PFSK-1 (cell line): ENCODE results near the gene GSTK1.

Experiments used
- FOXP2 ChIP-seq: optimal IDR thresholded peaks from 2 replicates; pipeline ENCODE3; 2011; ENCODE audit warnings: borderline replicate concordance, control low read depth, inconsistent platforms; ENCODE audit not compliant: insufficient read depth; ENCODE audit errors: extremely low read length, extremely low read depth
- SIN3A ChIP-seq: IDR thresholded peaks from 2 replicates; pipeline ENCODE4 v1.6.1; 2012; ENCODE audit warnings: mild to moderate bottlenecking, low read length, moderate library complexity, borderline replicate concordance; ENCODE audit not compliant: insufficient read depth
- TF ChIP-seq, protein P1 (sequence below), 2 experiments: IDR thresholded peaks; 2 replicates each; pipeline versions ENCODE4 v1.6.1 to v1.8.0; 2011 to 2012; ENCODE audit warnings: low read depth in 2 of 2, low read length in 2 of 2, control low read depth in 1 of 2, inconsistent platforms in 1 of 2, mild to moderate bottlenecking in 1 of 2, moderate library complexity in 1 of 2; ENCODE audit not compliant: insufficient read depth in 1 of 2

GRCh38 chr7:143315776-143316175 lies 52.5 kb downstream of the GSTK1 start, which contains the start of gene CLCN1:
- TF ChIP-seq SIN3A (no peak), FOXP2 (no peak)
- TF ChIP-seq, protein P1, sequence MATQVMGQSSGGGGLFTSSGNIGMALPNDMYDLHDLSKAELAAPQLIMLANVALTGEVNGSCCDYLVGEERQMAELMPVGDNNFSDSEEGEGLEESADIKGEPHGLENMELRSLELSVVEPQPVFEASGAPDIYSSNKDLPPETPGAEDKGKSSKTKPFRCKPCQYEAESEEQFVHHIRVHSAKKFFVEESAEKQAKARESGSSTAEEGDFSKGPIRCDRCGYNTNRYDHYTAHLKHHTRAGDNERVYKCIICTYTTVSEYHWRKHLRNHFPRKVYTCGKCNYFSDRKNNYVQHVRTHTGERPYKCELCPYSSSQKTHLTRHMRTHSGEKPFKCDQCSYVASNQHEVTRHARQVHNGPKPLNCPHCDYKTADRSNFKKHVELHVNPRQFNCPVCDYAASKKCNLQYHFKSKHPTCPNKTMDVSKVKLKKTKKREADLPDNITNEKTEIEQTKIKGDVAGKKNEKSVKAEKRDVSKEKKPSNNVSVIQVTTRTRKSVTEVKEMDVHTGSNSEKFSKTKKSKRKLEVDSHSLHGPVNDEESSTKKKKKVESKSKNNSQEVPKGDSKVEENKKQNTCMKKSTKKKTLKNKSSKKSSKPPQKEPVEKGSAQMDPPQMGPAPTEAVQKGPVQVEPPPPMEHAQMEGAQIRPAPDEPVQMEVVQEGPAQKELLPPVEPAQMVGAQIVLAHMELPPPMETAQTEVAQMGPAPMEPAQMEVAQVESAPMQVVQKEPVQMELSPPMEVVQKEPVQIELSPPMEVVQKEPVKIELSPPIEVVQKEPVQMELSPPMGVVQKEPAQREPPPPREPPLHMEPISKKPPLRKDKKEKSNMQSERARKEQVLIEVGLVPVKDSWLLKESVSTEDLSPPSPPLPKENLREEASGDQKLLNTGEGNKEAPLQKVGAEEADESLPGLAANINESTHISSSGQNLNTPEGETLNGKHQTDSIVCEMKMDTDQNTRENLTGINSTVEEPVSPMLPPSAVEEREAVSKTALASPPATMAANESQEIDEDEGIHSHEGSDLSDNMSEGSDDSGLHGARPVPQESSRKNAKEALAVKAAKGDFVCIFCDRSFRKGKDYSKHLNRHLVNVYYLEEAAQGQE (IDR thresholded peaks at IDR 0.05; ENCODE audit: insufficient read depth in 1 of 2, low read depth in 2 of 2, low read length in 2 of 2): no peak
